ENCODE data around the gene WFIKKN1. TPM values are rescaled to one million over a fixed set of nuclear protein-coding genes. Genes with fewer than 3 reads are reported as not detected.

WFIKKN1 gene
- total and polyA plus RNA-seq, 10 donors: 0.15 to 1.8 (median 0.94) TPM

DNA sequence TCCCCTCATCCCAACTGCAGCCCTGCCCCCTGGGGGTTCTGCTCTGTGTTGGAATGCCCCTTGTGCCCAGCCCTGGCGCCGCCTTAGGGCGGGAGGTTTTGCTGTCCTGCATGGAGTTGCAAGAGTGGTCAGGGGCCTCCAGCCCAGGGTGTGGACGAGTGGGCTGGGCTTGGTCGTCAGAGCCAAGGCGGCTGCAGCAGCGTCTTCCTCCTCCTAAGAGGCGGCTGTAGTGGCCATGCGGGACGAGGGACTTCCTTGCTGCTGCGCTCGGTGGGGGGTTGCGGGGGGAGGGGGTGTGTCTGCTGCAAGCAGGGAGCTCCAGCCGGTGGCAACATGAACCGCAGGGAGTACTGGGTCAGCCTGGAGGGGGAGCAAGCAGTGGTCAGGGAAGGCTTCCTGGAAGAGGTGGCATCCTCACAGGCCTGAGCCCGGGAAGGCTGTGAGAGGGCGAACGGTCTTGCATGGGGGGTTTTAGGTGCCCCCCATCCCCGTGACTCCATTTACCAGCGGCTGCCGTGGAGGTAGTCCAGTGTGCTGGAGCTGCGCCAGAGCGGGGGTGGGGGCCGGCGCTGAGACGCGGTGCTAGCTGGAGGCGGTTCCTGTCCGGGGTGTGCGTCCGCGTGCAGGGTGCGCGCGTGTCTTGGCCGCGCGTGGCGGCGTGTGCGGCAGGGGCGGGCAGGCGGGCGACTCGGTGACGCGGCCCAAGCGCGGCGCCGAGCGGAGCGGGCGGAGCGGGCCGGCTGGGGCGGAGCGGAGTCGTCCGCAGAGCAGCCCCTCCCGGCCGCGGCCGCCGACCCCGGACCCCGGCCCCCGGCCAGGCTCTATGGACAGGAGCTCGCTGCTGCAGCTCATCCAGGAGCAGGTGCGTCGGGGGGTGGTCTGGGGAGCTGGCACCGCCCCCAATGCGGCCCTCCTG, 44.4 kb downstream of the WFIKKN1 start, which contains the start of gene RHBDL1:
Gene RHBDL1, plus strand, starts transcription at position 704 of the 916 bp plus-strand sequence. Its CDS starts 120 bp downstream, at position 824.
- H3K36me3 ChIP-seq: peaks cover 0 to 45% (median 36%) of the 10 kb centered on the region in 6 donors
- H3K4me3 ChIP-seq: peak within 1 kb of the TSS in 5 of 8 donors; percentile 9 to 59 (median 19)
- H3K9me3 ChIP-seq: no peaks in the 10 kb centered on the region
- no peak for DNase-seq
- intact Hi-C loops (cut with DNase I; ENCODE audit: low total_unique reads): no loop called here
- H3K4me1 ChIP-seq: peaks cover 14 to 61% (median 39%) of the 10 kb centered on the region in 6 donors
- H3K27ac ChIP-seq: peak within 1 kb of the TSS in 4 of 8 donors; percentile 42 to 61 (median 52)
- no peak for TF ChIP-seq POLR2A (IDR thresholded peaks at IDR 0.05)
- TF ChIP-seq POLR2AphosphoS5 (IDR thresholded peaks at IDR 0.05): peak in 1 of 3 donors; percentile 68
- H3K27me3 ChIP-seq (replicated peaks in 1 of 7): peaks cover 0 to 39% (median 15%) of the 10 kb centered on the region in 7 donors
- WGBS, 5 donors: 7 to 20% (median 10%) methylated on average over 17 to 73 of the region's 73 CpGs

DNA sequence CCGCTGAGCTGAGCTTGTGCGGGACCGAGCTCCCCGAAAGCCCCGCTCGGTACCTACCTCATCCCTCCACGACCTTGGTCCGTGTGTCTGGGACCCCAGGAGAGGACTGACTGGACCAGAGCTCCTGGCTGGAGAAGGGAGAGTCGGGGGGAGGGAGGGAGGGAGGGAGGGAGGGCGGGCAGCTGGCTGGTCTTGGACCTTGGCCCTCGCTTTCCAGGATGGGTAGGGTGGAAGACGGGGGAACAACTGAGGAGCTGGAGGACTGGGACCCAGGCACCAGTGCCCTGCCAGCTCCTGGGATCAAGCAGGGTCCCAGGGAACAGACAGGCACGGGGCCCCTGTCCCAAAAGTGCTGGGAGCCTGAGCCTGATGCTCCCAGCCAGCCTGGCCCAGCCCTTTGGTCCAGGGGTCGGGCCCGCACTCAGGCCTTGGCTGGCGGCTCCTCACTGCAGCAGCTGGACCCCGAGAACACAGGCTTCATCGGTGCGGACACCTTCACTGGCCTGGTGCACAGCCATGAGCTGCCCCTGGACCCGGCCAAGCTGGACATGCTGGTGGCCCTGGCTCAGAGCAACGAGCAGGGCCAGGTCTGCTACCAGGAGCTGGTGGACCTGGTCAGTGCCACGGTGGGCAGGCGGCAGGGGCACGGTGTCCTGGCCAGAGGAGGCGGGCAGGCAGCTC, 45.2 kb downstream of the WFIKKN1 start:
- H3K9me3 ChIP-seq: no peaks in the 10 kb centered on the region
- H3K27ac ChIP-seq: no peak overlapping the region
- intact Hi-C loops (cut with DNase I; ENCODE audit: low total_unique reads): no loop called here
- 42 to 64% (median 54%) methylated on average over 6 to 25 of the region's 25 CpGs for WGBS, 5 donors
- H3K4me1 ChIP-seq: peaks cover 18 to 64% (median 44%) of the 10 kb centered on the region in 6 donors
- peaks cover 0 to 39% (median 15%) of the 10 kb centered on the region in 7 donors for H3K27me3 ChIP-seq (replicated peaks in 1 of 7)
- H3K4me3 ChIP-seq: peak overlapping the region in 4 of 8 donors; percentile 12 to 59 (median 23)
- peak in 1 of 3 donors; percentile 36 for TF ChIP-seq POLR2AphosphoS5 (IDR thresholded peaks at IDR 0.05)
- TF ChIP-seq, protein P1, sequence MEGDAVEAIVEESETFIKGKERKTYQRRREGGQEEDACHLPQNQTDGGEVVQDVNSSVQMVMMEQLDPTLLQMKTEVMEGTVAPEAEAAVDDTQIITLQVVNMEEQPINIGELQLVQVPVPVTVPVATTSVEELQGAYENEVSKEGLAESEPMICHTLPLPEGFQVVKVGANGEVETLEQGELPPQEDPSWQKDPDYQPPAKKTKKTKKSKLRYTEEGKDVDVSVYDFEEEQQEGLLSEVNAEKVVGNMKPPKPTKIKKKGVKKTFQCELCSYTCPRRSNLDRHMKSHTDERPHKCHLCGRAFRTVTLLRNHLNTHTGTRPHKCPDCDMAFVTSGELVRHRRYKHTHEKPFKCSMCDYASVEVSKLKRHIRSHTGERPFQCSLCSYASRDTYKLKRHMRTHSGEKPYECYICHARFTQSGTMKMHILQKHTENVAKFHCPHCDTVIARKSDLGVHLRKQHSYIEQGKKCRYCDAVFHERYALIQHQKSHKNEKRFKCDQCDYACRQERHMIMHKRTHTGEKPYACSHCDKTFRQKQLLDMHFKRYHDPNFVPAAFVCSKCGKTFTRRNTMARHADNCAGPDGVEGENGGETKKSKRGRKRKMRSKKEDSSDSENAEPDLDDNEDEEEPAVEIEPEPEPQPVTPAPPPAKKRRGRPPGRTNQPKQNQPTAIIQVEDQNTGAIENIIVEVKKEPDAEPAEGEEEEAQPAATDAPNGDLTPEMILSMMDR (IDR thresholded peaks at IDR 0.05 in 8 of 11, conservative IDR thresholded peaks at IDR 0.05 in 3 of 11): no peak
- H3K36me3 ChIP-seq: peaks cover 0 to 37% (median 28%) of the 10 kb centered on the region in 6 donors
- no peak for DNase-seq

DNA sequence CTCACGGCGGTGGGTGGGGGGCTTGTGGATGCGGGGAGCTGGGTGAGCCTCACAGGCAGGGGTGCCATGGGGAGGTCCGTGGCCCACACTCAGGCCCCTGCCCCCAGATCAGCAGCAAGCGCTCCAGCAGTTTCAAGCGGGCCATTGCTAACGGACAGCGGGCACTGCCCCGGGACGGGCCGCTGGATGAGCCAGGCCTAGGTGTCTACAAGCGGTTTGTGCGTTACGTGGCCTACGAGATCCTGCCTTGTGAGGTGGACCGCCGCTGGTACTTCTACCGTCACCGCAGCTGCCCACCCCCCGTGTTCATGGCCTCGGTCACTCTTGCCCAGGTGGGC, 45.7 kb downstream of the WFIKKN1 start:
- H3K9me3 ChIP-seq: no peaks in the 10 kb centered on the region
- DNase-seq: no peak
- H3K4me3 ChIP-seq: no peak overlapping the region
- WGBS, 5 donors: 86 to 95% (median 92%) methylated on average over 15 to 21 of the region's 21 CpGs
- intact Hi-C loops (cut with DNase I; ENCODE audit: low total_unique reads): no loop called here
- H3K27me3 ChIP-seq (replicated peaks in 1 of 7): peaks cover 0 to 39% (median 15%) of the 10 kb centered on the region in 7 donors
- H3K36me3 ChIP-seq: peaks cover 0 to 36% (median 25%) of the 10 kb centered on the region in 6 donors
- H3K27ac ChIP-seq: no peak overlapping the region
- no peak for TF ChIP-seq POLR2A (IDR thresholded peaks at IDR 0.05)
- TF ChIP-seq POLR2AphosphoS5 (IDR thresholded peaks at IDR 0.05): peak in 1 of 3 donors; percentile 6
- peaks cover 23 to 69% (median 49%) of the 10 kb centered on the region in 6 donors for H3K4me1 ChIP-seq

DNA sequence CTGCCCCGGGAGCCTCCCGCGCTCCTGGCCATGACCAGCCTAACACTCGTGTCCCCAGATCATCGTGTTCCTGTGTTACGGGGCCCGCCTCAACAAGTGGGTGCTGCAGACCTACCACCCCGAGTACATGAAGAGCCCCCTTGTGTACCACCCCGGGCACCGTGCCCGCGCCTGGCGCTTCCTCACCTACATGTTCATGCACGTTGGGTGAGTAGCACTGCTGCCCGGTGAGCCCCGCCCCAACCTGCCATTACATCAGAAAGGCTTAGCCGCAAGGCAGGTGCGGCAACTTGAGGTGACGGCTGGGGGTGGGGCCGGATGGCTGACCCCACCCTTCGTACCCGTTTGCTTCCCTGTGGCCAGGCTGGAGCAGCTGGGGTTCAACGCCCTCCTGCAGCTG, 46.1 kb downstream of the WFIKKN1 start:
- no peaks in the 10 kb centered on the region for H3K9me3 ChIP-seq
- peaks cover 27 to 73% (median 53%) of the 10 kb centered on the region in 6 donors for H3K4me1 ChIP-seq
- no peak for DNase-seq
- intact Hi-C loops (cut with DNase I; ENCODE audit: low total_unique reads): no loop called here
- 59 to 82% (median 67%) methylated on average over 16 to 23 of the region's 23 CpGs for WGBS, 5 donors
- peaks cover 0 to 36% (median 25%) of the 10 kb centered on the region in 6 donors for H3K36me3 ChIP-seq
- H3K4me3 ChIP-seq: no peak overlapping the region
- no peak overlapping the region for H3K27ac ChIP-seq
- peaks cover 0 to 39% (median 15%) of the 10 kb centered on the region in 7 donors for H3K27me3 ChIP-seq (replicated peaks in 1 of 7)
- TF ChIP-seq, protein P1 (IDR thresholded peaks at IDR 0.05 in 8 of 11, conservative IDR thresholded peaks at IDR 0.05 in 3 of 11): no peak
- TF ChIP-seq POLR2AphosphoS5 (IDR thresholded peaks at IDR 0.05) (no peak), POLR2A (IDR thresholded peaks at IDR 0.05) (no peak)

Data from spleen (tissue), 11 donors.